H1 (cell line): ENCODE measurements around the gene PLD6. TPM values are rescaled to one million over a fixed set of nuclear protein-coding genes. Genes with fewer than 3 reads are reported as not detected.

ENCODE experiments used
- CTCF ChIA-PET: fragments of 300-600 bp; sonication (Branson Sonifier 250); formaldehyde crosslinking; loops from one replicate; lab custom pipeline; 2021; ENCODE audit not compliant: partially characterized antibody; lab: Charles Lee
- POLR2A ChIA-PET: fragments of 300-600 bp; sonication (Branson Sonifier 250); formaldehyde crosslinking; loops from one replicate; lab custom pipeline; 2021; ENCODE audit warnings: inconsistent platforms; ENCODE audit not compliant: partially characterized antibody; lab: Charles Lee
- DNase-seq, 2 experiments: peaks; one replicate each; pipeline versions ENCODE4 v3.0.0 to v3.0.0-alpha.2; 2010 to 2022; ENCODE audit warnings: low spot score in 2 of 2, low read depth in 1 of 2, mixed read lengths in 1 of 2
- FAIRE-seq: peaks from 2 replicates; lab custom pipeline; 2011; peaks lifted over from hg19 to GRCh38; lab: Jason Lieb, UNC
- H2AFZ ChIP-seq: 2 replicates; pipeline ENCODE4 v1.8.1; 2012; ENCODE audit warnings: low read length, inconsistent platforms
- H2AK5ac ChIP-seq: 2 replicates; pipeline ENCODE4 v1.6.1; 2013; ENCODE audit warnings: low read depth, low read length
- H2BK120ac ChIP-seq: replicated peaks from 2 replicates; pipeline ENCODE3; 2013; ENCODE audit warnings: low read depth, low read length, inconsistent platforms
- H2BK12ac ChIP-seq: 2 replicates; pipeline ENCODE4 v1.6.1; 2013; ENCODE audit warnings: low read depth, low read length
- H2BK15ac ChIP-seq: 2 replicates; pipeline ENCODE4 v1.6.1; 2013; ENCODE audit warnings: low read length
- H2BK20ac ChIP-seq: 2 replicates; pipeline ENCODE4 v1.6.1; 2013; ENCODE audit warnings: low read length
- H2BK5ac ChIP-seq: 2 replicates; pipeline ENCODE4 v1.6.1; 2013; ENCODE audit warnings: low read depth, low read length
- H3K14ac ChIP-seq: 2 replicates; pipeline ENCODE4 v1.6.1; 2013; ENCODE audit warnings: inconsistent platforms; ENCODE audit not compliant: insufficient read length
- H3K18ac ChIP-seq: 2 replicates; pipeline ENCODE4 v1.6.1; 2013; ENCODE audit warnings: low read length; ENCODE audit errors: extremely low read depth
- H3K23ac ChIP-seq: 2 replicates; pipeline ENCODE4 v1.6.1; 2013; ENCODE audit warnings: inconsistent platforms; ENCODE audit not compliant: insufficient read length
- H3K23me2 ChIP-seq: 2 replicates; pipeline ENCODE4 v1.6.1; 2013; ENCODE audit warnings: low read depth, low read length
- H3K27ac ChIP-seq: 2 replicates; pipeline ENCODE4 v1.6.1; 2011; ENCODE audit warnings: low read depth, low read length, inconsistent platforms
- H3K27me3 ChIP-seq, 4 experiments: replicated peaks in 1 of 4; 1 replicate in 1 of 4; 2 replicates in 3 of 4; pipeline versions ENCODE4 v1.6.1 to v1.8.1; 2011 to 2013; ENCODE audit warnings: low read length in 3 of 4, mild to moderate bottlenecking in 3 of 4, inconsistent platforms in 2 of 4, mixed read lengths in 2 of 4, moderate library complexity in 1 of 4; ENCODE audit not compliant: control insufficient read depth in 3 of 4, insufficient read depth in 3 of 4; ENCODE audit errors: extremely low read depth in 1 of 4
- H3K36me3 ChIP-seq, 4 experiments: 2 replicates each; pipeline versions ENCODE4 v1.6.1 to v1.8.1; 2011 to 2013; ENCODE audit warnings: mild to moderate bottlenecking in 4 of 4, low read length in 3 of 4, moderate library complexity in 2 of 4, control low read depth in 1 of 4, inconsistent platforms in 1 of 4; ENCODE audit not compliant: insufficient read depth in 4 of 4, control insufficient read depth in 2 of 4
- H3K4ac ChIP-seq: replicated peaks from 2 replicates; pipeline ENCODE3; 2013; ENCODE audit warnings: low read length, low read depth, mixed read lengths, inconsistent platforms; ENCODE audit not compliant: insufficient read length
- H3K4me1 ChIP-seq, 4 experiments: replicated peaks in 1 of 4; 1 replicate in 1 of 4; 2 replicates in 3 of 4; pipeline versions ENCODE4 v1.6.1 to v1.8.1; 2011 to 2013; ENCODE audit warnings: low read length in 3 of 4, inconsistent platforms in 2 of 4, mixed read lengths in 1 of 4; ENCODE audit not compliant: insufficient read depth in 4 of 4, control insufficient read depth in 3 of 4
- H3K4me2 ChIP-seq, 2 experiments: 2 replicates each; pipeline versions ENCODE4 v1.6.1 to v1.8.1; 2011 to 2013; ENCODE audit warnings: low read depth in 2 of 2, low read length in 2 of 2, control low read depth in 1 of 2, inconsistent platforms in 1 of 2, mild to moderate bottlenecking in 1 of 2; ENCODE audit not compliant: insufficient read depth in 1 of 2
- H3K4me3 ChIP-seq, 4 experiments: fragments of 200-600, 300-600 bp in 1 of 4; sonication (generic), shearing (Covaris generic), sonication (Bioruptor Twin) in 1 of 4; 2 replicates each; pipeline versions ENCODE4 v1.5.1 to v1.8.1; 2011 to 2016; ENCODE audit warnings: low read length in 4 of 4, low read depth in 3 of 4, control low read depth in 2 of 4, inconsistent platforms in 2 of 4, mild to moderate bottlenecking in 2 of 4, mixed read lengths in 1 of 4, moderate library complexity in 1 of 4; ENCODE audit not compliant: insufficient read depth in 2 of 4; ENCODE audit errors: extremely low read depth in 1 of 4
- H3K56ac ChIP-seq: replicated peaks from 2 replicates; pipeline ENCODE3; 2013; ENCODE audit warnings: low read depth, mild to moderate bottlenecking, mixed read lengths, low read length, inconsistent platforms; ENCODE audit not compliant: insufficient read length
- H3K79me1 ChIP-seq: 2 replicates; pipeline ENCODE4 v1.6.1; 2013; ENCODE audit warnings: low read depth, low read length, control low read depth
- H3K79me2 ChIP-seq, 2 experiments: 2 replicates each; pipeline versions ENCODE4 v1.6.1 to v1.8.1; 2012 to 2013; ENCODE audit warnings: low read length in 2 of 2, mild to moderate bottlenecking in 2 of 2, inconsistent platforms in 1 of 2; ENCODE audit not compliant: insufficient read depth in 2 of 2, control insufficient read depth in 1 of 2
- H3K9ac ChIP-seq, 4 experiments: replicated peaks in 1 of 4; 1 replicate in 1 of 4; 2 replicates in 3 of 4; pipeline versions ENCODE4 v1.6.1 to v1.8.1; 2011 to 2013; ENCODE audit warnings: low read depth in 3 of 4, low read length in 3 of 4, control low read depth in 2 of 4, mild to moderate bottlenecking in 2 of 4, moderate library complexity in 2 of 4, inconsistent platforms in 1 of 4; ENCODE audit errors: extremely low read depth in 1 of 4
- H3K9me3 ChIP-seq, 2 experiments: 2 replicates each; pipeline versions ENCODE4 v1.6.1 to v1.8.1; 2012 to 2013; ENCODE audit warnings: mild to moderate bottlenecking in 2 of 2, moderate library complexity in 2 of 2, control low read depth in 1 of 2, inconsistent platforms in 1 of 2, low read depth in 1 of 2, low read length in 1 of 2, mixed read lengths in 1 of 2; ENCODE audit not compliant: insufficient read depth in 2 of 2
- H4K20me1 ChIP-seq, 2 experiments: replicated peaks in 1 of 2; 2 replicates each; pipeline versions ENCODE3 to v1.8.1; 2011 to 2013; ENCODE audit warnings: inconsistent platforms in 2 of 2, low read length in 2 of 2, mild to moderate bottlenecking in 1 of 2; ENCODE audit not compliant: insufficient read depth in 2 of 2, control insufficient read depth in 1 of 2
- H4K5ac ChIP-seq: 2 replicates; pipeline ENCODE4 v1.6.1; 2013; ENCODE audit warnings: low read length, low read depth, mixed read lengths, inconsistent platforms; ENCODE audit not compliant: insufficient read length
- H4K8ac ChIP-seq: 2 replicates; pipeline ENCODE4 v1.8.0; 2013; ENCODE audit warnings: mild to moderate bottlenecking, moderate library complexity, low read length, inconsistent platforms; ENCODE audit not compliant: insufficient read depth; ENCODE audit errors: extremely low read depth
- H4K91ac ChIP-seq: replicated peaks from 2 replicates; pipeline ENCODE3; 2013; ENCODE audit warnings: low read length, mixed read lengths, inconsistent platforms; ENCODE audit not compliant: insufficient read length
- NRF1 ChIP-seq: IDR thresholded peaks from 2 replicates; pipeline ENCODE4 v1.6.1; 2011; ENCODE audit warnings: mild to moderate bottlenecking, low read depth, low read length, improper control_type of control experiment
- SAP30 ChIP-seq: fragments of 300-600 bp; sonication (generic); IDR thresholded peaks from 2 replicates; pipeline ENCODE4 v1.7.1; 2012; ENCODE audit warnings: low read length, moderate library complexity, mild to moderate bottlenecking, inconsistent platforms; ENCODE audit not compliant: insufficient read depth, insufficient replicate concordance
- SRF ChIP-seq: IDR thresholded peaks from 2 replicates; pipeline ENCODE4 v1.6.1; 2011; ENCODE audit warnings: mild to moderate bottlenecking, low read depth, low read length, moderate library complexity
- TEAD4 ChIP-seq: IDR thresholded peaks from 2 replicates; pipeline ENCODE4 v1.6.1; 2012; ENCODE audit warnings: low read depth, low read length, inconsistent platforms, mixed read lengths
- WGBS, 2 experiments: shearing (Covaris generic) in 1 of 2; methylation state at CpG; one replicate each; pipeline versions ENCODE4 v1.1.6 to v1.1.7; 2013 to 2015; ENCODE audit warnings: low lambda C conversion rate in 2 of 2, mixed read lengths in 2 of 2, inconsistent platforms in 1 of 2, low coverage in 1 of 2, missing lambda C conversion rate in 1 of 2; ENCODE audit not compliant: insufficient replicate concordance in 2 of 2, insufficient coverage in 1 of 2, insufficient read length in 1 of 2; ENCODE audit errors: extremely low coverage in 1 of 2, missing lambda C conversion rate in 1 of 2; 5-methylcytosine and 5-hydroxymethylcytosine counted together
- polyA plus RNA-seq, 7 experiments: library from polyadenylated mRNA; depleted of rRNA in 3 of 7; stranded (reverse) in 5 of 7; unstranded in 2 of 7; fragments of >200 nt in 5 of 7; fragments of 200-250 nt in 2 of 7; gene quantifications; 1 replicate in 5 of 7; 2 replicates in 1 of 7; 4 replicates in 1 of 7; pipeline versions ENCODE4 v1.2.1 to v1.2.3, GENCODE V29; 2011 to 2013; ENCODE audit warnings: missing spikeins in 2 of 7, mixed read lengths in 2 of 7
- total RNA-seq: library from RNA; stranded (reverse); fragmentation: NEBNext Ultra II Directional; extraction: Animal tissue kit (Norgen Biotek cat#: 25700); gene quantifications from 2 replicates; pipeline ENCODE4 v1.2.1, GENCODE V29; 2021
- TF ChIP-seq, protein P1 (sequence below): IDR thresholded peaks from 2 replicates; pipeline ENCODE4 v1.6.1; 2012; ENCODE audit warnings: inconsistent platforms

The PLD6 gene
- total and polyA plus RNA-seq, 2 of the 8 experiments (the other 6 are each of a cell fraction or from before 2014, with no cell fraction given): 0.20 to 0.22 TPM

DNA sequence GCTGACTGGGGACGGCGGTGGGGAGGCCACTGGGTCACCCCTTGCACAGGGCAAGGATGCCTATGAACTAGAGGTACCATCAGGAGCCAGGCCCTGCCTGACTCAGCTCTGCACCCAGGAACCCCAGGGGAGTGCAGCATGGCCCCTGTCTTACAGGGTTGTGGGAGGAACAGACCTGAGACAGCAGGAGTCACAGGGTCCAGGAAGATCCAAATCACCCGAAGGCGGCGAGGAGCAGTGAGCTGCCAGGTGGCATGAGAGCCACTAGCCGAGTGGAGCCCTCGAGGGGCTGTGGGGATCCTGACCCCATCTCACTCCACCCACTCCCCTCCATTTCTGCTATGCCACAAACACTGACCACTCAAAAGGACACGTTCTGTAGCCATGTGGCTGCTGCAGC lies 30.8 kb downstream of the PLD6 start:
- Histone ChIP-seq H4K5ac (no peak overlapping the region), H2AK5ac (no peak overlapping the region), H2BK15ac (no peak overlapping the region), H3K27ac (no peak overlapping the region), H3K56ac (no peak overlapping the region), H3K9ac (no peak overlapping the region), H2BK5ac (no peak overlapping the region), H2BK20ac (no peak overlapping the region), H2BK12ac (no peak overlapping the region), H3K27me3 (no peaks in the 10 kb centered on the region), H2BK120ac (no peak overlapping the region), H3K36me3 (peaks cover 5 to 34% (median 25%) of the 10 kb centered on the region in 4 experiments; a peak in 7 of 8 replicates), H3K79me1 (no peaks in the 10 kb centered on the region), H3K4me1 (no peaks in the 10 kb centered on the region), H3K14ac (no peak overlapping the region), H4K91ac (no peak overlapping the region), H3K23me2 (no peaks in the 10 kb centered on the region), H3K4me2 (no peak overlapping the region), H3K79me2 (no peaks in the 10 kb centered on the region), H3K23ac (no peak overlapping the region), H2AFZ (no peak overlapping the region), H4K20me1 (peaks cover 0 to 12% of the 10 kb centered on the region in 2 experiments), H3K9me3 (no peaks in the 10 kb centered on the region), H3K4me3 (no peak overlapping the region), H3K4ac (no peak overlapping the region), H3K18ac (no peak overlapping the region), H4K8ac (no peak overlapping the region)
- TF ChIP-seq TEAD4 (no peak), NRF1 (no peak), SRF (no peak), SAP30 (no peak)
- TF ChIP-seq, protein P1, sequence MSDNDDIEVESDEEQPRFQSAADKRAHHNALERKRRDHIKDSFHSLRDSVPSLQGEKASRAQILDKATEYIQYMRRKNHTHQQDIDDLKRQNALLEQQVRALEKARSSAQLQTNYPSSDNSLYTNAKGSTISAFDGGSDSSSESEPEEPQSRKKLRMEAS: no peak
- WGBS, 2 experiments: 89% methylated on average over 8 of the region's 8 CpGs; no CpG with 5 or more reads in 1 of the 2 experiments
- DNase-seq: no peak
- ChIA-PET CTCF (interaction anchor here (0.7 to 1.6 kb wide), 3 partner anchors 9 to 18 kb away, joined by 3 to 8 read pairs (median 3); no protein-coding TSS in a partner anchor), POLR2A (no interaction called here)
- FAIRE-seq: no peak
